ENCODE measurements around the gene WRAP53.

The WRAP53 gene

DNA sequence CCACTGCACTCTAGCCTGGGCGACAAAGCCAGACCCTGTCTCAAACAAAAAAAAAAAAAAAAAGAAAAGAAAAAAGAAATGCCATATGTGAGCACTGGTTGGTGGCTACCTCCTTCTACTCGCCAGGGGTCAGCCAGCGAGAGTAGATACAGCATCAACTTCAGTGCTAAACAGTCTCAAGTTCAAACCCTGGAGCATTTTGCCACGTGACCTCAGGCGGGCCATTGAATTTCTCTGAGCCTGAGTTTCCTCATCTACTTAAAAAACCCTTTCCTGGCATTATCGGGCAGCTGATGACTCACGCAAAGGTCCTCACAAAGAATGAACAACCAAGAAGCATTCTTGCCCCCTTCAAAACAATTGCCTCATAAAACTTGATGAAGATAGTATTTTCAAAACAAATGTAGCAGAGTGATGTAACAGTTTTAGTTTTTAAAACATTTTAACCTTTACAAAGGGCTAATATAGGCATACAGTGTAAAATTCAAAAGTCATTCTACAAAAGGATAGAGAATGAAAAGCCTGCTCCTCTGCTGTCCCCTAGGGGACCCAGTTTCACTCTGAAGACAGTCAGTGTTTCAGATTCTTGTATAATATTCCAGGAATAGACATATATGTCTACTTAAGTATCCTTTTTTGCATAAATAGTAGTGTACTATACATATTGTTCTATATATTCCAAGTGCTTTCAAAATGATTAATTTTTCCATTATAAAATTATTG is 57.6 kb downstream of the WRAP53 start:
- no peak for DNase-seq (ENCODE audit: low read depth)

DNA sequence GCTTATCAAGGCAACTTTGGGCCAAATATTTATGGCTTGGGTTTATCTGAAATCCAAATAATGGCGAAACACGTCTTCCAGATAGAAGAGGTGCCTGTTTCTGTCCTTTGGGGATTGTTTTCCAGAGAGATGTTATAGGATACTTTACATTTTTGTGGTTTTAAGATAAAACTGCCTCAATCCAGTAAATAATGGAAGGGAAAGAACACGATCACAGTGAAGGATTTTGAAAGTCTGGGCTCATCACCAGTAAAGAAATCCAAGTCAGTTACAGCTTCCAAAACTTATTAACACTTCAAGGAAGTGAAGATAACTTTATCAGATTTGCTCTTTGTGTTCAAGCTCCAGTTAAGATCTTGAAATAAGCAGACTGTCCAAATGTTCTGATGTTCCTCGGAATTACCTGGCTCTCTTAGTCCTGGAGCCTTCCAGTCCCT is 59.4 kb downstream of the WRAP53 start:
- no peak for DNase-seq (ENCODE audit: low read depth)

DNA sequence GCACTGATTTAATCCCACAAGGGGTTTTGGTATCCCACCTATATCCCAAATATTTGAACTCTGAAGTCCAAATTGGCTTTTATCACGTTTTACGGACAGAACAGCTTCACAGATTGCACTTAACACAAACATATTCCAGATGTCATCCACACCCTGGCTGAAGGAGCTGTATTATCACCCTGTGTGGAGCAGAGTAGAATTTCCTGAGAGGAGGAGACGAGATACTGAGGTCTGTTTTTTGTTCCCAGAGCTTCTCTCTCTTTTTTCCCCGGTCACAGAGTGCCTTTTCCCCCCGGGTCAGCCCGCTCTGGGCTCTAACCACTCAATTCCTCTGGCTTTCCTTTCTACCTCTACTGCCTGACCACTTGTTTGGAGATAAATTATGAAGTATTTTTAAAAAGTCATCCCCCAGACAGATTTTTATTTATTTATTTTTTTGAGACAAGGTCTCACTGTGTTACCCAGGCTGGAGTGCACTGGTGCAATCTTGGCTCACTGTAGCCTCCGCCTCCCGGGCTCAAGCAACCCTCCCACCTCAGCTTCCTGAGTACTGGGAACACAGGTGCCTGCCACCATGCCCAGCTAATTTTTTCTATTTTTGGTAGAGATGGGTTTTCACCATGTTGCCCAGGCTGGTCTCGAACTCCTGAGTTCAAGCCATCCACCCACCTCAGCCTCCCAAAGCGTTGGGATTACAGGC is 59.9 kb downstream of the WRAP53 start:
- DNase-seq (ENCODE audit: low read depth), result no peak

DNA sequence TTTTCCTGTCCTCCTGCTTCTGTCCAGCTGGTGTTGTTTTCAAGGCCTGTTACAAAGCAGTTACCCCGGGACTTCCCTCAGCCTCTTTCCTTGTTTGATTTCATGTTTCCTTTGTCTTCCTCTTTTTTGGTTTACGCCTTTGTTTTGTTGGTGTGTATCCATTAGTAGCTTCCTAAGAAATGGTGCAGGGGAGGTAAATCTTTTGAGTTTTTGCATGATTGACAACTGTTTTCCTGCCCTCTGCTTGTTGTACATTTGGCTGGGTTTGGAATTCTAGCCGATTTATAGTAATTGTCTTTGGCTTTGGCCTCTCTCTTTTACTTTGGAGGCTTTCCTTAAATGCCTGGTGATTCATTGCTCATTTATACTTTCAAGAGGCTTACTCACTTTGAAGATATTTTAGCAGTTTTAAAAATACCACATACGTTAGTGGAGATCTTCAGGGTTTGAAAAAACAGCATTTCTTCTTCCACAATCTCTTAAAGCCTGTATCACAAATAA is 62.1 kb downstream of the WRAP53 start:
- no peak for DNase-seq (ENCODE audit: low read depth)
